Esophagus muscularis mucosa (tissue), 3 donors: ENCODE results near the gene PLD5.

ENCODE experiments used
- CTCF ChIP-seq, 3 experiments: fragments of 200-600 bp in 2 of 3; fragments of 450-650 bp in 1 of 3; sonication (generic) in 2 of 3; IDR thresholded peaks; one replicate each; pipeline ENCODE4 v1.5.1; 2017 to 2019; ENCODE audit warnings: antibody characterized with exemption in 3 of 3, mild to moderate bottlenecking in 2 of 3, moderate library complexity in 1 of 3
- POLR2A ChIP-seq: fragments of 450-650 bp; IDR thresholded peaks from one replicate; pipeline ENCODE4 v1.6.1; 2017; ENCODE audit warnings: antibody characterized with exemption, moderate library complexity, mild to moderate bottlenecking, low read depth
- POLR2AphosphoS5 ChIP-seq, 2 donors: sonication (generic); formaldehyde crosslinking; IDR thresholded peaks; one replicate each; pipeline ENCODE4 v1.6.1; 2017; ENCODE audit warnings: antibody characterized with exemption in 2 of 2

GRCh38 chr1:242349636-242350035 is 174.9 kb downstream of the PLD5 start:
- TF ChIP-seq POLR2A (no peak), POLR2AphosphoS5 (IDR thresholded peaks at IDR 0.05) (no peak), CTCF (IDR thresholded peaks at IDR 0.05) (no peak)
